ENCODE data around the gene NINJ2. TPM values are rescaled to one million over a fixed set of nuclear protein-coding genes. Genes with fewer than 3 reads are reported as not detected.

The NINJ2 gene
- total RNA-seq, 1 donor from 2014 or later = 0.26 TPM

DNA sequence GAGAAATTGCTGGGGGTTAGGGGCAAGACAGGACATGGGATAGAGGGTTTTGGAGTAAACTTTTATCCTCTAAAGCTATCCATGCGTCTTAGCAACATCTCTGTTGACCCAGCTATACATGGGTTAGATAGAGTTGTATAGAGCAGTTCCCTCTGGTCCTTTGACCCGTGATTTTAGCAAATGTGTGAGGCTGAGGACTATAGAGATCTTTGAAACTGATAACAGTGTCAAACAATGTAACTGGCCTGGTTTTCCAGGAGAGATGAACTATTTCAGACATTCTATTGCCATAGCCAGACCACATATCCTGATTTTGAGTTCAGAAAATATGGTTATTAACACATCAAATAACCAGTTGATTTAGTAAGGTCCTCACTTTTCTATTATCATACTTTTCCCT, 143.1 kb downstream of the NINJ2 start:
- TF ChIP-seq, protein P1, sequence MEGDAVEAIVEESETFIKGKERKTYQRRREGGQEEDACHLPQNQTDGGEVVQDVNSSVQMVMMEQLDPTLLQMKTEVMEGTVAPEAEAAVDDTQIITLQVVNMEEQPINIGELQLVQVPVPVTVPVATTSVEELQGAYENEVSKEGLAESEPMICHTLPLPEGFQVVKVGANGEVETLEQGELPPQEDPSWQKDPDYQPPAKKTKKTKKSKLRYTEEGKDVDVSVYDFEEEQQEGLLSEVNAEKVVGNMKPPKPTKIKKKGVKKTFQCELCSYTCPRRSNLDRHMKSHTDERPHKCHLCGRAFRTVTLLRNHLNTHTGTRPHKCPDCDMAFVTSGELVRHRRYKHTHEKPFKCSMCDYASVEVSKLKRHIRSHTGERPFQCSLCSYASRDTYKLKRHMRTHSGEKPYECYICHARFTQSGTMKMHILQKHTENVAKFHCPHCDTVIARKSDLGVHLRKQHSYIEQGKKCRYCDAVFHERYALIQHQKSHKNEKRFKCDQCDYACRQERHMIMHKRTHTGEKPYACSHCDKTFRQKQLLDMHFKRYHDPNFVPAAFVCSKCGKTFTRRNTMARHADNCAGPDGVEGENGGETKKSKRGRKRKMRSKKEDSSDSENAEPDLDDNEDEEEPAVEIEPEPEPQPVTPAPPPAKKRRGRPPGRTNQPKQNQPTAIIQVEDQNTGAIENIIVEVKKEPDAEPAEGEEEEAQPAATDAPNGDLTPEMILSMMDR (IDR thresholded peaks at IDR 0.05; ENCODE audit: insufficient read depth, low read length, severe bottlenecking) = no peak
- FAIRE-seq (no peak), DNase-seq (ENCODE audit: low read depth) (no peak)
- Histone ChIP-seq H3K27me3 (ENCODE audit: control insufficient read depth, insufficient read depth, low read length) (no peaks in the 10 kb centered on the region), H3K36me3 (ENCODE audit: control insufficient read depth, insufficient read depth, low read length) (no peaks in the 10 kb centered on the region), H3K4me3 (ENCODE audit: low read depth, low read length) (no peak overlapping the region)

DNA sequence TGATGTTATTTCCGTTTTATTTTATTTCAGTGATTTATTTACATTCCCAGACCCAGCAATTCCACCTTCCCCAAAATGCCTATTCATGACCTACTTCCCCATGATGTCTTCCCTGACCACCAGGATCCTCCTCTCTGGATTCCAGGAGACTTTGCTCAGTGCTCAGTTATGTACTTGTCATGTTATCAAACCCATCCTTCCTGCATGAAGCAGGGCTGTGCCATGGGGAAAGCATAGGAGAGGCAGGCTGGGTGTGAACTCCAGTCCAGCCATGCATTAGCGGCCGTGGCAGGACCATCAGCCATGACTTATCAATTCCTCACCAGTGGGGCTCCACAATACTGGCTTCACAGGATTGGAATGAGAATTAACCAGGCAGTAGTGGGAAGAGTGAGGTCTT, 145.7 kb downstream of the NINJ2 start:
- H3K36me3 ChIP-seq (ENCODE audit: control insufficient read depth, insufficient read depth, low read length) = no peaks in the 10 kb centered on the region
- no peak for DNase-seq (ENCODE audit: low read depth)
- no peak overlapping the region for H3K4me3 ChIP-seq (ENCODE audit: low read depth, low read length)
- TF ChIP-seq, protein P1 (IDR thresholded peaks at IDR 0.05; ENCODE audit: insufficient read depth, low read length, severe bottlenecking) = no peak
- FAIRE-seq = no peak
- H3K27me3 ChIP-seq (ENCODE audit: control insufficient read depth, insufficient read depth, low read length) = no peaks in the 10 kb centered on the region

Other genes with a start within 250 kb of the NINJ2 start
- gene B4GALNT3, start 203.5 kb downstream of the NINJ2 start, total RNA-seq = 8.2 and 8.3 TPM in 2 replicates
- gene WNK1, start 89.1 kb upstream of the NINJ2 start, total RNA-seq = 57.7 and 101 TPM in 2 replicates

All from bronchial epithelial cell (primary cell).